ENCODE data around the gene GARNL3.

Gene GARNL3, protein sequence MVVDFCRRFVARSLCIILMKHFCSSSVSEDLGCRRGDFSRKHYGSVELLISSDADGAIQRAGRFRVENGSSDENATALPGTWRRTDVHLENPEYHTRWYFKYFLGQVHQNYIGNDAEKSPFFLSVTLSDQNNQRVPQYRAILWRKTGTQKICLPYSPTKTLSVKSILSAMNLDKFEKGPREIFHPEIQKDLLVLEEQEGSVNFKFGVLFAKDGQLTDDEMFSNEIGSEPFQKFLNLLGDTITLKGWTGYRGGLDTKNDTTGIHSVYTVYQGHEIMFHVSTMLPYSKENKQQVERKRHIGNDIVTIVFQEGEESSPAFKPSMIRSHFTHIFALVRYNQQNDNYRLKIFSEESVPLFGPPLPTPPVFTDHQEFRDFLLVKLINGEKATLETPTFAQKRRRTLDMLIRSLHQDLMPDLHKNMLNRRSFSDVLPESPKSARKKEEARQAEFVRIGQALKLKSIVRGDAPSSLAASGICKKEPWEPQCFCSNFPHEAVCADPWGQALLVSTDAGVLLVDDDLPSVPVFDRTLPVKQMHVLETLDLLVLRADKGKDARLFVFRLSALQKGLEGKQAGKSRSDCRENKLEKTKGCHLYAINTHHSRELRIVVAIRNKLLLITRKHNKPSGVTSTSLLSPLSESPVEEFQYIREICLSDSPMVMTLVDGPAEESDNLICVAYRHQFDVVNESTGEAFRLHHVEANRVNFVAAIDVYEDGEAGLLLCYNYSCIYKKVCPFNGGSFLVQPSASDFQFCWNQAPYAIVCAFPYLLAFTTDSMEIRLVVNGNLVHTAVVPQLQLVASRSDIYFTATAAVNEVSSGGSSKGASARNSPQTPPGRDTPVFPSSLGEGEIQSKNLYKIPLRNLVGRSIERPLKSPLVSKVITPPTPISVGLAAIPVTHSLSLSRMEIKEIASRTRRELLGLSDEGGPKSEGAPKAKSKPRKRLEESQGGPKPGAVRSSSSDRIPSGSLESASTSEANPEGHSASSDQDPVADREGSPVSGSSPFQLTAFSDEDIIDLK

DNA sequence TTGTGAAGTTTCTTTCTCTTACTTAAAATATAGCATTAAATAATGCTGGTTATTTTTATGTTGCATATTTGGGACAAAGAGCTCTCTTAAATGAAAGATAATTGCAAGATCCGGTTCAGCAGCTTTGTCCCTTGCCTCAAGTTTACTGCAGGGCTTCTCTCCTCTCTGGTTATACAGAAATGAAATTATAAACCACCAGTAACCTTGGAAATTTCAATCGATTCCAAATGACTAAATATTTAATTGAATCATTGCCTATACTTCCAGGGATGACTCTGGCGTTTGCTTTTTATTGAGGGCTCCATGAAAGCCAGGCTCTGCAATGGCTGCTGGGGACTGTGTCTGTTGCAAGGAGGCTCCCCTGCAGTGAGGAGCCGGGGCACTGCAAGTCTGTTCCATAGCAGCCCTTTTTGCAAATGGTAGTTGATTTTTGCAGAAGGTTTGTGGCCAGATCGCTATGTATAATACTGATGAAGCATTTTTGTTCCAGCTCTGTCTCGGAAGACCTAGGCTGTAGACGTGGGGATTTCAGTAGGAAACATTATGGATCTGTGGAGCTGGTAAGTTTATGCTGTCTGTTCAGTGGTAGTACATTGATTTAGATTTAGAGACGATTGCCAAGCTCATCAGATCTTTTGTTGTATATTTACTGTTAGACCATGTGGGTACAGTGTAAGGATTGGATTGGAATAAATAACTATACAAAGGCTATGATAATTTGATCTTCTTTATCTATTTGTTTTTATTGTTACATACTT, at the start of gene GARNL3:
GARNL3 (plus strand) TSS at position 313 of the 758 bp plus-strand sequence; CDS start at position 417, 104 bp downstream.
- no peak for DNase-seq

DNA sequence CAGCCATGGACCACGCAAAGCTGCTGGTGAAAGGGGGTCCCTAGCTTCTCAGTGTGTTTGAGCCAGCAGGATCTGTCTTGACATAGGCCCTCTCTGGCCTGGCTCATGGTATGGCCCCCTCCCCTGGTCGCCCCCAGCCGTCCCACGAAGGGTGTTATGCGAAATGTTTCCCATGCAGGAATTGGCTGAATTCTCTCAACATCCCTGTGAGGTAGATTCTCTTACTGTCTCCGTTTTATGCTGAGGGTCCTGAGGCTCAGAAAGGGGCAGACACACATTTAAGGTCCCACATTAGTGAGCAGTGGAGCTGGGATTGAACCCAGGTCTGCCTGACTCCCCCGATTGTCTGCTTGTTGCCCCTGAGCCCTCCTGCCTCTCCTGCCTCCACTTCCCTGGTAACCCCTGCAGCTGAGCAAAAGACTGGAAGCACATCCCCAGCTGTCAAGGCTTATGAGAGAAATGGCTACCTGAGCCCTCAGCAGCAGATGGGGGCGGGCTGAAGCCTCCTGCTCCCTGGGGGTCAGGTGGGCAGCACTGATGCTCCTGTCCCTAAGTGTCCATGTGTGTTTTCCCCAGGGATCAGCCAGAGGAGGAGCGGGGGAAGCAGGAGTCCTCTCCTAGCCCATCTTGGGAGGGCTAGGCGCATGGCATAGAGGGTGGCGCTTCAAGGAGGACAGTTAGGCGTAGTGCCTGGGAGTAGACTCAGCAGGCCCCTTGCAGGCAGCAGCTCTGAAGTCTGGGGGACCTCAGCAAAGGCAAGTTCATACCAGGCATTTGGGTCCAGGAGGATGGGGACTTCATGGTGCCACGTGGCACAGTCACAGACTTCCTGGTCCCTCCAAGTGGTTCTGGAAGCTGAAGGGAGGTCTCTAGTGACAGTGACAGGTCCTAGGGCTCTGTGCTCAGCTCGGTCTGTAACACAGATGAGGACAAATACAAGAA, 49.0 kb upstream of the GARNL3 start:
- DNase-seq, result no peak

DNA sequence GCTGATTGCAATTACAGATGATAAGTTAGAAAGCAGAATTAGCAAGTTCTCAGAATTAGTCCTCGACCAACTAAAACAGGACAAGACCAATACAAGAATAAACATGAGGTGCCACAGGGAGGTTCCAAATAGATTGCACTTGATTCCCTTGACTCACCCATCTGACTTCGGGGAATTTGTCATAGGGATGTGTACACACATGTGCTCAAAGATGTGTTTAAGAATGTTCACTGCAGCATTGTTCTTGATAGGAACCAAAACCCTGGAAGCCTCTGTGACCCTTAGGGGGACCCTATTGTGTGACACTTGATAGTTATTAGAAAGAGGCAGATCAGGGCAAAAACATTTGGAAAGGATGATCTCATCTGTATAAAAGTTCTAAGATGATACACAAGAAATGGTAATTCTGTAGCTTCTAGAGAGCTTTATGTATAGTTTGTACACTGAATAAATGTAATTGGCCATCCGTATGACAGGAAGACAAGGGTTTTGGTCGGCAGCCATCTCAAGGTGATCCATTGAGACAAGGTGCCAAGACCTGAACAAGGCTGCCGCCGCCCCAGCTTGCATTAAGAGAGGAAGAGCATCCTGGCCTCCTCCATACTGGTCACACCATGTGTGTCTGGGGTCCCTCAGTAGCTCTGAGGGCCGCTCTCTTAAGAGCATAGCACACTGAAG, 48.2 kb upstream of the GARNL3 start:
- DNase-seq, result no peak

DNA sequence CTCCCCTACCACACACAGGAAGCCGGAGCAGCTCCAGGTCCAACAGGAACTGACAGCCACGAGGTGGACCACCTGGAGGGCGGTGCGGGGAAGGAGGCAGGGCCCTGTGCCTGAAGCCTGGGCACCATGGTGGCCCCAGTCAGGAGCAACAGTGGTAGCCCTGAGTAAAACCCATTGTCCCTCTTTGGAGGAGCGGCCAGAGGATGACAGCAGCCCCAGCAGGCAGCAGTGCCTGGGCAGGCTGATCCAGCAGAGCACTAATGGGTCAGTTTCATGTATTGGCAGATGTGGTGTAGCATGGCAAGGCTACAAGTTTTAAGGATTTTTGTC, 47.7 kb upstream of the GARNL3 start:
- DNase-seq, result no peak

DNA sequence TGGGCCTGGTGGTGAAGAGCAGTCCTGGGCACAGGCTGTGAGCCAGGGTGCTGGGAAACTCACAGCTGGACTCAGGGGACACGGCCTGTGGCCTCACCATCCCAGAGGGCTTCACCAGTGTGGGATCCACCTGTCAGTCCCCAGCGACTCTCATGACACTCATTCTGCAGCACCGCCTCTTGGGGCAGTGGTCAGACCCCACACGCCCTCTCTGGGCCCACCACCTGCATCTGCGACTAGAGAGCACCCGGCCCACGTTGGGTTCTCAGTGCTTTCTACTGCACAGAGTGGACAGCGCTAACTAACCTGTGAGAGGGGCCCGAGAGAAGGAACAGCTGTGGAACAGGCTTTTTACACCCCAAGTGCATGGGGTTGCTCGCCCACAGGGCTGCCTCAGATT, 45.8 kb upstream of the GARNL3 start:
- no peak for DNase-seq

DNA sequence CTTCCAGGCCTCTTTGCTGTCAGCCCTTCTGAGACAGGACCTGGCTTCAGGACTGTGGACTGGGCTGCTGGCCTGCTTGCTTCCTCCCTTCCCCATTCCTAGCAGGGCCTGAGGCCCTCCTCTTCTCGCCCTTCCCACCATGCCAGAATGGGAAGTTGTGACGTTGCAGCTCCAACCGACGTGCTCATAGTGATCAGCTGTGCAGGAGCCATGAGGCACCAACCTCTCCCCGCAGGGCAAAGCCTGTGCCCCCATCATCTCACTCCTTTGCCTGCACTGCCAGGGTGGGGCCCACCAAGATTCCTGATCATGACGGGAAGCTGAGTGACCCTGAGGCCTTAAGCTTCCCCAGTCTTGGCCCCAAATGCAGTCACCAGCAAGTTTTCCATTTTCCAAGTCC, 45.1 kb upstream of the GARNL3 start:
- no peak for DNase-seq

DNA sequence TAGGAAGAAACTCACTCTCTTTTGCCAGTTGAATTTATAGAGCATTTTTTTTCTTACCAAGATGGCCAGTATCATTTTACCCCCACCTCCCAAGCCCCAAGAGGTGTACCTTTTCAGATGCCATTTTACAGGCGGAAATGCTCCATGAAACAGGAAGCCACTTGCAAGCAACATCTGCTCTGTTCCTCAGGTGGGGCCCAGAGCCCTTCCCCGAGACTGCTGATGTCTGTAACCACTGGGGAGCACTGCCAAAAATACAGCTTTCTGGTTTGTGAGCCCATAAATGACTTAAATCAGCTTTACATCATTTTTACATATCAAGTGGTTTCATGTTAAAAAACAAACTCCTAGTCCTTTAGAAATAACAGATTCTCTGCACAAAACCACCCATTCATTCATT, 42.9 kb upstream of the GARNL3 start:
- DNase-seq, result no peak

DNA sequence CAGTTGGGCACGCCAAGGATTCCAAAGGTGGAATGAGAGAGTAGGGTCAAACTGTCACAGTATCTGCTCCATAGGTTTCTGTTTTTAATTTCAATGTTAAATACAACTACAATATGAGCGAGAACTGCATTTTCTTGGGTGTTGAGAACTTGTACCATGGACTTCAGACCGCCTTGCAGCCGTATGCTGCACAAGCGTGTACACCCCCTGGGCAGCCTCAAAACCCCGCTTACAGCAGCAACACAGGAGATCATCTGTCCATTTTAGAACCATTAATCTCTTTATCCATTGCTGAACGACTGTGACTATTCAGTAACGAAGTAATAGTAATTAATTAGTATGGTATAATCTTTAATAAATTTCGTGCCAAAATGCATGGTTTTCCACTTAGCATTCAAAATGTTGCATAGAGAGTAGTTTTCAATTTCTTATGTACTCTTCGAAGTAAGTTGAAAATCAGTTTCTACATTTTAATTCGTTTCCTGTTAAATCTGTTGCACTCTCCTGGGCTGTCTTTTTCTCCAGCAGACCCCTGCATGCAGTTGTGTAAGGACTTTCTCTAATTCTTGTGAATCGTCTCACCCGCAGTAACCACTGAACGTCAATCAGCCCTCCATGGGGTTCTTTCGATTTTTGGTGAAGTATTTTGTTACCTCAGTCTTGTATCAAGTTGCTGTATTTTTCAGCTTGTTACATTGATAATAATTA, 42.0 kb upstream of the GARNL3 start:
- no peak for DNase-seq

DNA sequence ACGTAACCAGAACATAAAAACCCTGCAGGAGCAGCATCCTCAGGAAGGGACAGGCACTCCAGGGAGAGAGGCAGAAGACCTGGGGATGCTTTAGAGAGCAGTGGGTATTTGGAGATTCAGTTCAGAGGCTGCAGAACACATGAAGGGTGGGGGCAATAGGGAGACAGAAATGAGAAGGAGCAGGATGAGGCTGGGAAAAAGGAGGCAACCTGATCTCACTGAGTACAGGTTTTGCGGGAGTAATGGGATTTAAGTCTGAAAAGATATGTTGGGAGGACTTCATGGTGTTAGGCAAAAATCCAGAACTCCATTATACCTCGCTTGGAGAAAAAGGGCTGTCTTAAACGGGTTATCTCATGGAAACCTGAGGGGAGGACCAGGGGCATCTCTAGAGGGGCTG, 41.3 kb upstream of the GARNL3 start:
- no peak for DNase-seq

DNA sequence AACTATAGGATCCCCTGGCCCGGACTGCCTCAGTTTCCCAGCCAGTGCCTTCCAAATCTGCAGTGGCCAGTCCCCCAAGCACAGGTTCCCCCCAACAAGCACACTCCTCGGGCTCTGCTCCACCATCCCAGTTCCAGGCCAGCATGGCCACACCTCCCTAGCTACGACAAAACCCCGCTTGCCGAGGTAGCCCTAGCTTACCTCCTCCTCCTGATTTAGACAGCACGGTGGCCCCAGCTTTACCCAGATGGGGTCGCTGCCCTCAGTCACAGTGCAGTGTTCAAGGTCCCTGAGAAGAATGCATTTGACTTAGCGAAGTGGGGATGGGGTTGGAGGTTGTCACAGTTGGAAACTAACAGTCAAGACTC, 40.8 kb upstream of the GARNL3 start:
- DNase-seq, result peak; percentile 3

DNA sequence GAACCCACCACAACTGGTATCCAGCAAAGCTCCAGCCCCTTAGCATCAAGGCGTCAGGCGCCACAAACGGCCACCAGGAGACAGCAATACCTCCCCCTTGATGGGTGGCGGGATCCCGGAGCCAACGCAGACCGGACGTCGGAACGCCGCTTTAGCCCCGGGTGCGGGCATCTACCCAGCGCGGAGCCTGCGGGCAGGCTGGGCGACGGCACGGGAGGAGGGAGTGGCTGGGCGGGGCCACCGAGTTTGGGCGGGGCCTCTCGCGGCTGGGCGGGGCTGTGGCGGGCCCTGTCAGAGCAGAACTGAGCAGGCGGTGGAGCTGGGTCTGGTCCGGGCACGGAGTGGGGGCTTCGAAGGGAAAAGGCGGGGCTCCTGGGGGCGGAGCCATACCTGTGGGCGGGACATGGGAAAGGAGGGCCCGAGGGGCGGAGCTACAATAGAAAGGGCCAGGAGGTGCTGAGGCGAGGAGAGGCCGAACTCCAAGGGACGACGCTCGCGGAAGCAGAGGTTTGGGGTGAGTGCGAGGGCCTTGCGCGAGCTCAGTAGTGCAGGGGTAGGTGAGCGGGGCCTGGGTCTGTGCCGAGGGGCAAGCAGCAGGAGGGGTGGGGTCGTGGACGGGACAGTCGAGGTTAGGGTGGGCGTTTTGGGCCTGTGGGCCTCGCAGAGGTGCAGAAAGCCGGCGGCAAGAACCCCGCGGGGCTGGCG, 40.2 kb upstream of the GARNL3 start:
- DNase-seq, result peak; percentile 87

DNA sequence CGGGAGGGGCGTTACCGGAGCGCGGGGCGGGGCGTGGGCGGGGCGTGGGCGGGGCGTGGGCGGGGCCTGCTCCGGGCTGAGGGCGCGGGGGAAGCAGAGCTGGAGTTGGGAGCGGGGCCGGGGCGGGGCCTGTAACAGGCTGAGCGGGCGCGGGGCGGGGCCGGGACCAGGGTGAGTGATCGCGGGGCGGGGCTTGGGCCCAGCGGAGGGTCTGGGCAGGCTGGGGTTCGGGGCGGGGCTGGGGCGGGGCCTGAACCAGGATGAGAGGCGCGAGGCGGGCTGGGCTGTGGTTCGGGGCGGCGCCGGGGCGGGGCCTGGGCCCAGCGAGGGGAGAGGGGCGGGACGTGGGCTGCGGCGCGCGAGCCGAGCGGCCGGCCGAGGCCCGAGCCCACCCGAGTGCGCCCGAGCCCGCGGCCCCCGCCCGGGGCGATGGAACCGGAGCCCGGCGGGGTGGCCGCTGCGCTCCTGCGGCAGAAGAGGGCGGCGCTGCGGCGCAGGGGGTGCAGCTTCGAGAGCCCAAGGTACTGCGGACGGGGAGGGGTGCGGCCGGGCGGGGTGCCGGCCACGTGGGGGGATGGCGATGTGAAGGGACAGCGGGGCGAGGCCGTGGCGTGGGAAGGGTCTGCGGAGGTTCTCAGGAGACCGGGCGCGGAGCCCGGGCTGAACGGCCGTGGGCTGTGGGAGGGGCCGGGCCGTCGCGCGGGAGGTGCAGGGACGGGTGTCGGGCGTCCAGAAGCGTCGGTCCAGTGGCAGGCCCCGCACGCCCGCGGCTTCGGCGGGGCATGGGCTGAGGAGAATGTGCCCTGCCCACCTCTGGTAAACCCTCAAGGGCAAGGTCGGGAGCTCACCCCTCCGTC, 39.5 kb upstream of the GARNL3 start:
- DNase-seq, result peak; percentile 92

DNA sequence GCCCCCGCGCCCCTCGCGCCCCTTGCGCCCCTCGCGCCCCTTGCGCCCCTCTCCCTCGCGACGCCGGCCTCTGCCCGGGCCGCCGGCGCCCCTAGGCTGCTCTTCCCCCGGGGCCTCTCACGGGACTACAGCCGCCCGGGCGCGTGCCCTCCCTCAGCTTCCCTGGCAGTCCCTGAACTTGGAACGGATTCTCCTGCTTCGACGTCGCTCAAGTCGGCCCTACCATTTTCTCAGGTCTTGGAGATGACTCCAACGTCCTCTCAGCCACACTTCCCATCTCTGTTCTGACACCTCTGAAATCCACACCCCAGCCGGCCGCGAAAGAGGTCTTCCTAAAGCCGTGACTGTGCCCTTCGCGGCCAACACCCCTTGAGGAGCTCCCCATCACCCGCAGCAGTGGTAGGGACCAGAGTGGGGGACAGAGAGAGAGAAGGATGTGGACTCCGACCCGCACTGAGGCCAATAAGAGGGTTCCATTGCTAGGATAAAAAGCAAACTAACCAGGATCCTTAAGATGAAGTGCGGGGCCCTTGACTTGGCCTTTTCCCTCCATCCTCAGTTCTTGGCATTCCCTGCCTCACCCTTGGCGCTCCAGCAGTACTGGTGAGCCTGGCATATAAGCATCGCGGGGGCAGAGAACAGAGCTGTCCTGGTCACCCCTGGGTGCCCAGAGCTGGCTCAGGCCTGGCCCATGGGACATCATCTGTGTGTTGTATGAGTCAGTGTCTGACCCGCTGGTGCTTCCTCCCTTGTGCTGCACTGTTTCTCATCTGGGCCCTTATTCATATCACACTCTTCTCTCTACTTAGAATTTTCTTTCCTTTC, 38.6 kb upstream of the GARNL3 start:
- no peak for DNase-seq

DNA sequence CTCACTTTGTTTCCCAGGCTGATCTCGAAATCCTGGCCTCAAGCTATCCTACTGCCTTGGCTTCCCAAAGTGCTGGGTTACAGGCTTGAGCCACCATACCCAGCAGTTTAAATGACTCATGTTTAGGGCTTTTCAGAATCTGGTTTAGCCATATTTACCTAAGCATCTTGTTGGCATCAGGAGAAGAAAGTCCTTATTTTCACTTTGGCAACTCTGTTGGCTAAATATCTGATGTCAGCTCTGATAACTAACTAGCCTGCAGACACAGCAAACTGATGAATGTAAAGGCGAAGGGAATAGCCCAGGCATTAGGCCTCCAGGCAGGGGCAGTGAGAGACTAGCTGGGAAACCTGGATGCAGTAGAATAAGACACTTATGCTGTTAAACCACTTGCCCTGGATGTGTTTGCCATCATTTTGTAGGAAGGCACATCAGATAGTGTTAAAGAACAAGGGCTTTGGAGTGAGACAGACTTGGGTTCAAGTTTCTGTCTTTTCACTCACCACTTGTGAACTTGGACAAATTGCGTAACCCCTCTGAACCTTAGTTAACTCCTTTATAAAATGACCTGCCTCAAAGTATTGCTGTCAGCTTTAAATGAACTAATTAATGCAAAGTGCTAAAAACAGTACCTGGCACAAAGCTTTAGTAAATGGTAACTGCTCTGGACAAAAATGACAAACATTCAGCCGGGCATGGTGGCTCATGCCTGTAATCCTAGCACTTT, 34.7 kb upstream of the GARNL3 start:
- DNase-seq, result no peak

DNA sequence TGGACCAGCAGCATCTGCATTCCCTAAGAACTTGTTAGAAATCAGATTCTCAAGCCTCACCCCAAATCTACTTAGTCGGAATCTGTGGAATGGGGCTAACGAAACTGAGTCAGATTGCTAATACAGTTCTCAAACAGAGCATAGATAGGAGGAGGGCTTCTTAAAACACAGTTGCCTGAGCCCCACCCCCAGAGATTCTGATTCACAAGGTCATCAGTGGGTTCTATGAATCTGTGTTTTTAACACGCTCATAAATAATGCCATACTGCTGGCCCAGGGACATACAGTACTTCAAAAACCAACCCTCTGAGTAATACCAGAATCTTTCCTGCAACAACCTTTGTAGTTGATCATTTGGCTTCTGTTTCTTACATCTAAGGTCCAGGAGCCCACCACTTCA, 32.9 kb upstream of the GARNL3 start:
- DNase-seq, result no peak

DNA sequence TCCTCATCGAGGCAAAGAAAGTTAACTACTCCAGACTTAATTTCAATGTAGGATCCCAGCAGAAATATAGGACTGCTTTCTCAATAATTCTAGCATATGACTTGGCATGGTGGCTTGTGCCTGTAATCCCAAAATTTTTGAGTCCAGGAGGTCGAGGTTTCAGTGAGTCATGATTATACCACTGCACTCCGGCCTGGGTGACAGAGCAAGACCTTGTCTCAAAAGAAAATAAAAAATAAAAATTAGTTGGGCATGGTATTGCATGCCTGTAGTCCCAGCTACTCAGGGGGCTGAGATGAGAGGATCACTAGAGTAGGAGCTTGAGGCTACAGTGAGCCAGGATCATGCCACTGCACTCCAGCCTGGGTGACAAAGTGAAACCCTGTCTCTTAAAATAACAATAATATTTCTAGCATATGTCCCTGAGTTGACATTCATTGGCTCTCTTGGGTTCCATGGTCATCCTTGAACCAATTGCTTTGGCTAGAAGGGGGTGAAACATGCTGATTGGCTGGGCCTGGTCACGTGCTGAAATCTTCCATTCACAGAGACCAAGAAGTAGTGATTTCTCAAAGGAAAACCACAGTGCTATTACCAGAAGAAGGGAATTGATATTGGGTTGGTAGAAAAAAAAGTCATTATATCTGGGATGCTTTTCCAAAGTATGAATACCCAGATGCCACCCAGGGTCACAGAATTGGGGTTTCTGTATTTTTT, 31.6 kb upstream of the GARNL3 start:
- no peak for DNase-seq

DNA sequence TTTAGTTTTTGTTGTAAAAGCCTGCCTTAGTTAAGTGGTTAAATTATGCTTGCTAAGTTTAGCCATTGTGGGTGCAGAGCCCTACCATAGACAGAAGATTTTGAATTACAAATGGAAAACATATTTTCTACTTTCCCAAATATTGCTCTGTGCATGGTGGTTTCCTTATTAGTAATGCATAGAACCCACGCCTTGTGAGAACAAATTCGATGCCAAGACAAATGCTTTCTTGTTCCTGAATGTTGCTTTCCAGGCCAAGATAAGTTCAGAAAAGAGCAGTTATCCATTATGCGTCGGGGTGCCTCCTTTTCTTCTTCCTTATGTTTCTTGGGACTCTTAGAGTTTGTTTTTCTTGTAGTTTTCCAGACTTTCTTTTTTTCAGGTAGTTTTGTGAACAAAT, 31.0 kb upstream of the GARNL3 start:
- no peak for DNase-seq

All from activated CD4-positive, alpha-beta T cell treated with anti-CD3 and anti-CD28 coated beads, Interleukin-2, amount 50 U/mL, for 16 hours (primary cell).